HEK293 (cell line): ENCODE measurements around the gene FASTK.

Experiments used
- EGR2 ChIP-seq: fragments of 450-650 bp; formaldehyde crosslinking; IDR thresholded peaks from 2 replicates; pipeline ENCODE4 v1.5.1; 2016; ENCODE audit warnings: low read depth, missing biosample characterization, missing genetic modification characterization
- GLIS2 ChIP-seq: fragments of 450-650 bp; formaldehyde crosslinking; IDR thresholded peaks from 2 replicates; pipeline ENCODE4 v1.5.1; 2016; ENCODE audit warnings: missing biosample characterization, missing genetic modification characterization
- KLF16 ChIP-seq: fragments of 450-650 bp; formaldehyde crosslinking; IDR thresholded peaks from 2 replicates; pipeline ENCODE4 v1.5.1; 2017; ENCODE audit warnings: missing biosample characterization, missing genetic modification characterization
- KLF8 ChIP-seq: fragments of 450-650 bp; formaldehyde crosslinking; IDR thresholded peaks from 2 replicates; pipeline ENCODE4 v1.5.1; 2016; ENCODE audit warnings: missing biosample characterization, missing genetic modification characterization
- KLF9 ChIP-seq: fragments of 450-650 bp; formaldehyde crosslinking; IDR thresholded peaks from 2 replicates; pipeline ENCODE4 v1.5.1; 2016; ENCODE audit warnings: missing biosample characterization, missing genetic modification characterization, low read depth
- MYNN ChIP-seq: fragments of 450-650 bp; formaldehyde crosslinking; IDR thresholded peaks from 2 replicates; pipeline ENCODE4 v1.5.1; 2016; ENCODE audit warnings: missing biosample characterization, missing genetic modification characterization, borderline replicate concordance
- PATZ1 ChIP-seq: fragments of 450-650 bp; formaldehyde crosslinking; IDR thresholded peaks from 2 replicates; pipeline ENCODE4 v1.5.1; 2016; ENCODE audit warnings: missing biosample characterization, missing genetic modification characterization
- PRDM1 ChIP-seq: fragments of 450-650 bp; formaldehyde crosslinking; IDR thresholded peaks from 2 replicates; pipeline ENCODE4; 2016; ENCODE audit warnings: missing biosample characterization, missing genetic modification characterization
- SCRT2 ChIP-seq: fragments of 450-650 bp; formaldehyde crosslinking; IDR thresholded peaks from 2 replicates; pipeline ENCODE4 v1.5.1; 2016; ENCODE audit warnings: missing biosample characterization, missing genetic modification characterization
- SP2 ChIP-seq: fragments of 450-650 bp; formaldehyde crosslinking; IDR thresholded peaks from 2 replicates; pipeline ENCODE4 v1.5.1; 2016; ENCODE audit warnings: missing biosample characterization, missing genetic modification characterization
- SP3 ChIP-seq: fragments of 450-650 bp; formaldehyde crosslinking; IDR thresholded peaks from 2 replicates; pipeline ENCODE4 v1.5.1; 2016; ENCODE audit warnings: missing biosample characterization, missing genetic modification characterization
- YY1 ChIP-seq: fragments of 450-650 bp; formaldehyde crosslinking; IDR thresholded peaks from 2 replicates; pipeline ENCODE4 v1.5.1; 2018; ENCODE audit warnings: missing biosample characterization, missing genetic modification characterization
- ZBTB11 ChIP-seq: fragments of 450-650 bp; formaldehyde crosslinking; conservative IDR thresholded peaks from 2 replicates; pipeline ENCODE4 v1.5.1; 2016; ENCODE audit warnings: low read depth, missing biosample characterization, missing genetic modification characterization
- ZBTB20 ChIP-seq: fragments of 450-650 bp; formaldehyde crosslinking; IDR thresholded peaks from 2 replicates; pipeline ENCODE4 v1.5.1; 2016; ENCODE audit warnings: missing biosample characterization, missing genetic modification characterization
- ZBTB8A ChIP-seq: fragments of 450-650 bp; formaldehyde crosslinking; IDR thresholded peaks from 2 replicates; pipeline ENCODE4 v1.5.1; 2016; ENCODE audit warnings: missing biosample characterization, missing genetic modification characterization
- ZEB2 ChIP-seq: fragments of 450-650 bp; formaldehyde crosslinking; IDR thresholded peaks from 2 replicates; pipeline ENCODE4 v1.5.1; 2016; ENCODE audit warnings: missing biosample characterization, missing genetic modification characterization
- ZFP3 ChIP-seq: fragments of 450-650 bp; formaldehyde crosslinking; IDR thresholded peaks from 2 replicates; pipeline ENCODE4 v1.5.1; 2016; ENCODE audit warnings: low read depth, missing biosample characterization, missing genetic modification characterization
- ZIC2 ChIP-seq: fragments of 450-650 bp; formaldehyde crosslinking; IDR thresholded peaks from 2 replicates; pipeline ENCODE4 v1.5.1; 2016; ENCODE audit warnings: missing biosample characterization, missing genetic modification characterization
- ZNF112 ChIP-seq: fragments of 450-650 bp; formaldehyde crosslinking; IDR thresholded peaks from 2 replicates; pipeline ENCODE4 v1.5.0; 2017; ENCODE audit warnings: missing biosample characterization, missing genetic modification characterization
- ZNF157 ChIP-seq: fragments of 450-650 bp; formaldehyde crosslinking; IDR thresholded peaks from 2 replicates; pipeline ENCODE4 v1.5.1; 2016; ENCODE audit warnings: missing biosample characterization, missing genetic modification characterization
- ZNF24 ChIP-seq: fragments of 450-650 bp; formaldehyde crosslinking; IDR thresholded peaks from 2 replicates; pipeline ENCODE4 v1.5.1; 2016; ENCODE audit warnings: missing biosample characterization, missing genetic modification characterization
- ZNF280C ChIP-seq: fragments of 450-650 bp; formaldehyde crosslinking; IDR thresholded peaks from 2 replicates; pipeline ENCODE4 v1.5.1; 2016; ENCODE audit warnings: missing biosample characterization, missing genetic modification characterization
- ZNF335 ChIP-seq: fragments of 450-650 bp; formaldehyde crosslinking; conservative IDR thresholded peaks from 2 replicates; pipeline ENCODE4 v1.5.1; 2016; ENCODE audit warnings: missing biosample characterization, missing genetic modification characterization
- ZNF423 ChIP-seq: fragments of 450-650 bp; formaldehyde crosslinking; IDR thresholded peaks from 2 replicates; pipeline ENCODE4 v1.5.1; 2016; ENCODE audit warnings: missing biosample characterization, missing genetic modification characterization
- ZNF530 ChIP-seq: fragments of 450-650 bp; formaldehyde crosslinking; IDR thresholded peaks from 2 replicates; pipeline ENCODE4 v1.5.1; 2016; ENCODE audit warnings: low read depth, missing biosample characterization, missing genetic modification characterization
- ZNF549 ChIP-seq: fragments of 450-650 bp; IDR thresholded peaks from 2 replicates; pipeline ENCODE4 v1.5.1; 2018; ENCODE audit warnings: missing biosample characterization, missing genetic modification characterization, mild to moderate bottlenecking, inconsistent platforms, moderate library complexity
- ZNF561 ChIP-seq: fragments of 450-650 bp; IDR thresholded peaks from 2 replicates; pipeline ENCODE4 v1.5.1; 2018; ENCODE audit warnings: missing biosample characterization, missing genetic modification characterization, borderline replicate concordance
- ZNF610 ChIP-seq: fragments of 450-650 bp; formaldehyde crosslinking; IDR thresholded peaks from 2 replicates; pipeline ENCODE4 v1.5.1; 2016; ENCODE audit warnings: missing biosample characterization, missing genetic modification characterization, borderline replicate concordance
- ZNF707 ChIP-seq: fragments of 450-650 bp; formaldehyde crosslinking; IDR thresholded peaks from 2 replicates; pipeline ENCODE4 v1.5.1; 2016; ENCODE audit warnings: missing biosample characterization, missing genetic modification characterization
- ZNF777 ChIP-seq: fragments of 450-650 bp; formaldehyde crosslinking; IDR thresholded peaks from 2 replicates; pipeline ENCODE4 v1.5.1; 2017; ENCODE audit warnings: missing biosample characterization, missing genetic modification characterization, borderline replicate concordance
- ZNF843 ChIP-seq: fragments of 450-650 bp; formaldehyde crosslinking; IDR thresholded peaks from 2 replicates; pipeline ENCODE4 v1.5.1; 2016; ENCODE audit warnings: missing biosample characterization, missing genetic modification characterization
- ZSCAN5A ChIP-seq: fragments of 450-650 bp; formaldehyde crosslinking; IDR thresholded peaks from 2 replicates; pipeline ENCODE4 v1.5.1; 2016; ENCODE audit warnings: missing biosample characterization, missing genetic modification characterization

FASTK gene

DNA sequence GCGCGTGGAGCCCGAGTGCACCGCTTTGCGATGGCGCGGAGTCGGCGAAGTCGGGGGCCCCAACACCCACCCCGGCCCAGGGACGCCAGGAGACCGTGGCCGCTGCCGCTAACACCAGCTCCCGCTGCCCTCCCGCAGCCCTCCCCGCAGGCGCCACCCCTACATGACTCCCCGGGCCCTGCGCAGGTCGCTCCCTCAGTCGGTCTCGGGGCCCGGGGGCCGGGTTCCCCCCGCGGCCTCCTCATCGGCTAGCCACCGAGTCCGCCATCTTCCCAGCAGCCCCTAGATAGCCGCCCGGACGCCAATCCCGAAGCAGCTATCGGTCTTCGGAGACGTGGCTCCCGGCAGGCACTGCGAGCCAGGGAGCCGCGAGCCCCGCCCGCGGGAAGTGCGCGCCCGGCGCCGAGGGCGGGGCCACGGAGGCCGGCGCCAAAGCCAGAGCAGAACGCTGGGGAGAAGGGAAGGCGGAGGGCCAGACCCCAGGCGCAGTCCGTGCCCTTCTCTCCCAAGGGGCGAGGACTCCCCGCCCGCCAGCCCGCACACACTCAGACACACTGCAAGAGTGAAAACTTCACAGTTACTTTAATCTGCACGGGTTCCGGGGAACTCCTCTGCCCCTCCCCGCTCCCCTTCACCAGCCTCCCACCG lies at the start of gene FASTK (continued):
- TF ChIP-seq SP3 (tag by site-specific recombination) = peak; percentile 61
- TF ChIP-seq ZFP3 = no peak
- peak; percentile 92 for TF ChIP-seq ZBTB20 (tag by site-specific recombination)
- no peak for TF ChIP-seq MYNN (tag by site-specific recombination)
- no peak for TF ChIP-seq ZNF280C (tag by site-specific recombination)
- TF ChIP-seq KLF16 (tag by site-specific recombination) = 0 out of 2 replicates have a peak, but pooled peaks have one; percentile 6
- TF ChIP-seq ZSCAN5A (tag by site-specific recombination) = 0 out of 2 replicates have a peak, but pooled peaks have one; percentile 16
- TF ChIP-seq ZNF707 (tag by site-specific recombination) = no peak
- TF ChIP-seq ZNF157 (tag by site-specific recombination) = no peak
- TF ChIP-seq ZNF530 = no peak
- peak; percentile 72 for TF ChIP-seq ZNF335 (tag by site-specific recombination)
- TF ChIP-seq ZNF549 (tag by site-specific recombination) = no peak
- peak; percentile 96 for TF ChIP-seq GLIS2 (tag by site-specific recombination)
- 0 out of 2 replicates have a peak, but pooled peaks have one; percentile 13 for TF ChIP-seq PRDM1 (tag by site-specific recombination)
- no peak for TF ChIP-seq SCRT2
- no peak for TF ChIP-seq ZNF24 (tag by site-specific recombination)
- TF ChIP-seq ZNF112 = no peak
- peak; percentile 95 for TF ChIP-seq YY1 (tag by site-specific recombination)
- no peak for TF ChIP-seq KLF9 (tag by site-specific recombination)
- 0 out of 2 replicates have a peak, but pooled peaks have one; percentile 31 for TF ChIP-seq ZNF843 (tag by site-specific recombination)
- peak; percentile 92 for TF ChIP-seq PATZ1 (tag by site-specific recombination)
- 0 out of 2 replicates have a peak, but pooled peaks have one; percentile 49 for TF ChIP-seq ZNF561 (tag by site-specific recombination)
- TF ChIP-seq SP2 (tag by site-specific recombination) = peak; percentile 62
- 0 out of 2 replicates have a peak, but pooled peaks have one; percentile 16 for TF ChIP-seq ZNF777
- 0 out of 2 replicates have a peak, but pooled peaks have one; percentile 67 for TF ChIP-seq ZEB2 (tag by site-specific recombination)
- 0 out of 2 replicates have a peak, but pooled peaks have one; percentile 42 for TF ChIP-seq ZNF610
- peak; percentile 33; the same call in 1 of the 2 replicates for TF ChIP-seq ZIC2 (tag by site-specific recombination)
- peak; percentile 80 for TF ChIP-seq KLF8 (tag by site-specific recombination)
- no peak for TF ChIP-seq EGR2 (tag by site-specific recombination)
- peak; percentile 93 for TF ChIP-seq ZBTB8A (tag by site-specific recombination)
- 0 out of 2 replicates have a peak, but pooled peaks have one; percentile 2 for TF ChIP-seq ZNF423 (tag by site-specific recombination)
- TF ChIP-seq ZBTB11 (tag by site-specific recombination) = peak; percentile 30
